CD4-positive, alpha-beta T cell treated with Interleukin-6 at 100 ng/mL for 8 hours (primary cell): ENCODE measurements around the gene NEU1.
"Not testable (repeated sequence)": the region's sequence is repeated elsewhere in the genome, so short reads cannot be mapped to it uniquely, and the experiment has no call there.

Experiments
- DNase-seq: peaks from one replicate; pipeline ENCODE4 v3.0.0-alpha.2; 2020; ENCODE audit warnings: mixed read lengths, low spot score

The NEU1 gene

GRCh38 chr6:31817929-31818511 is 44.6 kb downstream of the NEU1 start:
- not testable (repeated sequence) for DNase-seq

GRCh38 chr6:31817133-31817928 is 45.3 kb downstream of the NEU1 start:
- DNase-seq = peak; percentile 46

GRCh38 chr6:31815025-31815838 is 47.4 kb downstream of the NEU1 start, which contains the start of the genes HSPA1A and HSPA1L:
TSS of gene HSPA1A (plus strand) at chr6:31815543. CDS start at chr6:31815757, 214 bp downstream.
TSS of gene HSPA1L (minus strand) at chr6:31815283. CDS start at chr6:31811972, 3,311 bp downstream.
- DNase-seq = peak; percentile 74

GRCh38 chr6:31814677-31815024 is 48.0 kb downstream of the NEU1 start:
- peak; percentile 73 for DNase-seq

GRCh38 chr6:31813465-31813849 is 49.2 kb downstream of the NEU1 start:
- DNase-seq = no peak

- no peak for DNase-seq
Measured at GRCh38 chr6:31811645-31812044, 51.0 kb downstream of the NEU1 start.

- DNase-seq = not testable (repeated sequence)
Measured at GRCh38 chr6:31808599-31808998, 54.0 kb downstream of the NEU1 start.
